LHCN-M2 (cell line): Measurements from ENCODE around the gene MASTL. TPM values are rescaled to one million over a fixed set of nuclear protein-coding genes. Genes with fewer than 3 reads are reported as not detected.
"Not testable (repeated sequence)": the region's sequence is repeated elsewhere in the genome, so short reads cannot be mapped to it uniquely, and the experiment has no call there.

Source experiments
- DNase-seq: peaks from one replicate; pipeline ENCODE4 v3.0.0-alpha.2; 2012; ENCODE audit warnings: low read depth
- polyA plus RNA-seq: library from polyadenylated mRNA; unstranded; fragments of >200 nt; gene quantifications from one replicate; pipeline ENCODE4 v1.2.1, GENCODE V29; 2012; ENCODE audit warnings: missing spikeins
- total RNA-seq: library from RNA; depleted of rRNA; stranded (reverse); fragments of >200 nt; gene quantifications from 2 replicates; pipeline ENCODE4 v1.2.3, GENCODE V29; 2014; rRNA removed

MASTL gene
- 39.6 and 43.1 TPM in 2 replicates for total RNA-seq
- 8.0 TPM for polyA plus RNA-seq

GRCh38 chr10:27155066-27155754, at the start of gene MASTL:
Gene MASTL (plus strand): TSS chr10:27155352. CDS start chr10:27155427, 75 bp downstream.
- peak; percentile 90 for DNase-seq

- no peak for DNase-seq
Measured at GRCh38 chr10:27108165-27108564, 47.0 kb upstream of the MASTL start.

DNA sequence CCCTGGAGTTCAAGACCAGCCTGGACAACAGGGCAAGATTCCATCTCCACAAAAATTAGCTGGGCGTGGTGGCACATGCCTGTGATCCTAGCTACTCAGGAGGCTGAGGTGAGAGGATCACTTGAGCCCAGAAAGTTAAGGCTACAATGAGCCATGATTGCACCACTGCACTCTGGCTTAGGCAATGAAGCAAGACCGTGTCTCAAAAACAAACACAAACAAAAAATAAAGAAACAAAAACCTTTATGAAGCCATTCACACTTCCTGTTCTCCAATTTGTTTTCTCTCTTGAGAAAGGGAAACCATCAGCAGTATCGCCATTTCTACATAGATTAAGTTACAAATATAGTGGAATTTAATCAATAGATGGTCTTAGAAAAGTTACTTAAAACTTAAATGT, 20.8 kb upstream of the MASTL start:
- DNase-seq: no peak

DNA sequence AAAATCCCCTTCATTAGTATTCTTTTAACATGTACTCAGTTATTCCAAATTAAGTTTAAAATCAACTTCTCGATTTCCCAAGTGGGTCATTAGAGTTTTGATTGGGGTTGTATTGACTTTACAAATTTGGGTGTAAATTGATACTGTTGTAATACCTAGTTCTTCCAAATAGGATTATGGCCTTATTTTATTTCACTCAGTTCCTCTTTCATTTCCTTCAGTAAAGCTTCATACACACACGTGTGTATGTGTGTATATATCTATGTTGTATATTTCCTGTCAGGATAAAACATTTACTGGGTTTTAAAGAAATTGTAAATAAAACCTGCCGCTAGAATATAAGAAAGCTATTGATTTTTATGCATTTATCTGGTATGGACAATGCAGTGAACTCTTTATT, 16.9 kb upstream of the MASTL start:
- DNase-seq: no peak

DNA sequence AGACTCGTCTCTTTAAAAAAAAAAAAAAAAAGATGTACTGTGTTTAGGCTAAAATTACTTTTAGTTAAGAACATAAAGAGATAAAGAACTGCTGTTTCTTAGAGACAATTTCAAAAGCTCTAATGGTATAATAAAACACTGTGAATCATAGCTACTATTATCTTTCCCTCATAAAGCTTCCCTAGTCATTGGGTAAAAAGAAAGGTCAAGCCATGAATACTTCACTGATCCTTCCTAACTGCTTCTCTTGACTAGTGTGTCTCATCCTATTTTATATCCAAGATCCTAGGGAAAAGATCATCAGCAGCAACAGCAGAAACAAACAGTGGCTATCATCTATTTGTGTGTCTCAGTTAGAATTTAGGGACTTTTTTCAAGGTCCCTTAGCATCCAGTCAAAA, 11.5 kb upstream of the MASTL start:
- DNase-seq: no peak

GRCh38 chr10:27145937-27146336, 9.2 kb upstream of the MASTL start:
- DNase-seq: no peak

- DNase-seq: no peak
Measured at GRCh38 chr10:27147701-27148100, 7.5 kb upstream of the MASTL start.

DNA sequence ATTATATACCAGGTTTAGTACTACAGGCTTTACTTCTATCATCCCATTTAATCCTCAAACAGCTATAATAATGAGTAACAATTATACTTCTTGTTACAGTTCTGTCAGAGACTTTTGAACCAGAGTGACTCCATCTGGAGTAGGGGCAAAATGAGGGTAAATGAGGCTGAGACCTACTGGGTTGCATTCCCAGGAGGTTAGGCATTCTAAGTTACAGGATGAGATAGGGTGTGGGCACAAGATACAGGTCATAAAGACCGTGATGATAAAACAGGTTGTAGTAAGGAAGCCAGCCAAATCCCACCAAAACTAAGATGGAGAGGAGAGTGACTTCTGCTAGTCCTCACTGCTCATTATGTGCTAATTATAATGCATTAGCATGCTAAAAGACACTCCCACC, 4.9 kb upstream of the MASTL start:
- DNase-seq: no peak

DNA sequence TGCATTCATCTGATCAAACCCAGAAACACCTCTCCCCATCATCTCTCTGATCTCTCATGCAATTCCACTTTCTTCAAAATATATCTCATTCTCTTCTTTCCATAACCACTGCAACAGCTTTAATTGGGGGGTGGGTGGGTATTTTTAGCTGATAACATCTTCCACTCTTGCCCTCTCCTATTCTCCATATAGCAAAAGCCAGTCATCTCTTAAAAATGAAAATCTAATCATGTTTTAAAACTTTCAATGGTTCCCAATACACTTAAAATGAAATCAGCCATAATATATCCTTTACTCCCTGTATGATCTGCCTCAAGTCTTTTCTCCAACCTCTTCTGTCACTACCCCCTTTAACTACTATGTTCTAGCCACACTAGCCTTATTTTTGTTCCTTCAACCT, 2.5 kb upstream of the MASTL start:
- DNase-seq: no peak

- DNase-seq: no peak
Measured at GRCh38 chr10:27153329-27153728, 1.8 kb upstream of the MASTL start.

- DNase-seq: no peak
Measured at GRCh38 chr10:27153845-27154193, 1.3 kb upstream of the MASTL start.

DNA sequence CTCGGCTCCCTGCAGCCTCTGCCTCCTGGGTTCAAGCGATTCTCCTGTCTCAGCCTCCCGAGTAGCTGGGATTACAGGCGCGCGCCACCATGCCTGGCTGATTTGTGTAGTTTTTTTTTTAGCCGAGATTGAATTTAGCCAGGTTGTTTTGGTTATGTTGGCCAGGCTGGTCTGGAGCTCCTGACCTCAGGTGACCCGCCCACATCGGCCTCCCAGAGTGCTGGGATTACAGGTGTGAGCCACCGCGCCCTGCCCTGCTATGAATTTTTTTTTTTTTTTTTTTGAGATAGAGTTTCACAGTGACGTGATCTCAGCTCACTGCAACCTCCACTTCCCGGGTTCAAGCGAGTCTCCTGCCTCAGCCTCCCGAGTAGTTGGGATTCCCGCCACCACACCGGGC, 1.4 kb downstream of the MASTL start:
- DNase-seq: not testable (repeated sequence)

DNA sequence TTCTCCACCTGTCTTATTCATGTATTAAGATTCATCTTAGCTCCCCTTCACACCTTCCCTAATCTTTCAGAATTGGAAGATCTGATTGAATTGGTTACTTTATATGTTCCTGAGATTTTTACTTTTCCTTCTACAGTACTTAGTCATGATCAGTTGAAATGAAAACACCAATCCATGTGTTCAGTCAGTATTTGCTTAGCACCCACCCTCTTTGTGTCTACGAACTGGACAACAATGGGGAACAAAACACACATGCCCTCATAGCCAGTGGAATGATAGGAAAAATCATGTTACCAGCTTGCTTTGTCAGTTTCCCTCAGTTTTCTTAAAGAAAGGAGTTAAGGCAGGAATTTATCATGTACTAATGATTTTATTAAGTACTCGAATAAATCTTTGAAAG, 2.0 kb downstream of the MASTL start:
- DNase-seq: no peak

DNA sequence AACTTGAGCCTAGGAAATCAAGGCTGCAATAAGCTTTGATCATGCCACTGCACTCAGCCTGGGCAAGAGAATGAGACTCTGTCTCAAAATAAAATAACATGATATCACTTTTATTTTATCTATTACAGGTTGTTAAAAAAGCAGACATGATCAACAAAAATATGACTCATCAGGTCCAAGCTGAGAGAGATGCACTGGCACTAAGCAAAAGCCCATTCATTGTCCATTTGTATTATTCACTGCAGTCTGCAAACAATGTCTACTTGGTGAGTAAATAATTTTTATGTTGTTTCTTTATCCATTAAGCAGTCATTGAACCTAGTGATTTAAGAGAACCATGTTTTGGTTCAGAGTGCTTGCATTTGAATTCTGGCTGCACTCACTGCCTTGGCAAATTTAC, 3.3 kb downstream of the MASTL start:
- no peak for DNase-seq

GRCh38 chr10:27169849-27170248, 14.7 kb downstream of the MASTL start:
- DNase-seq: no peak

GRCh38 chr10:27188259-27188658, 33.1 kb downstream of the MASTL start:
- DNase-seq: no peak

DNA sequence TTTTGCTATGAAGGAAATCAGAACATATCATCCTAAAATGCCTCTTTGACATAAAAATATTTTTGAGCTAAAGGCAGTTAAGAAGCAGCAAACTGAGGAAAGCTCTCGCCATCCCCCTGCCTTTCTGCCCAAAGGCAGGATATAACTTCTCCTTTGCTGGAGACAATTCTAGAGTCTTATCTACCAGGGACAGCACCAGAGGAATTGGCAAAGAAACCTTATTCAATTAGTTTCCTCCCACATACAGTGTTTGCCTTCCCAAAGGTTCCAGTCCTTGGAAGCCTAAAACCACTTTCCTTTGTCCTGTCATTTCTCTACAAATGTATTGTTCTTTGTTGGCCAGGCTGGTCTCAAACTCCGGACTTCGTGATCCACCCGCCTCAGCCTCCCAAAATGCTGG, 33.7 kb downstream of the MASTL start:
- DNase-seq: no peak

DNA sequence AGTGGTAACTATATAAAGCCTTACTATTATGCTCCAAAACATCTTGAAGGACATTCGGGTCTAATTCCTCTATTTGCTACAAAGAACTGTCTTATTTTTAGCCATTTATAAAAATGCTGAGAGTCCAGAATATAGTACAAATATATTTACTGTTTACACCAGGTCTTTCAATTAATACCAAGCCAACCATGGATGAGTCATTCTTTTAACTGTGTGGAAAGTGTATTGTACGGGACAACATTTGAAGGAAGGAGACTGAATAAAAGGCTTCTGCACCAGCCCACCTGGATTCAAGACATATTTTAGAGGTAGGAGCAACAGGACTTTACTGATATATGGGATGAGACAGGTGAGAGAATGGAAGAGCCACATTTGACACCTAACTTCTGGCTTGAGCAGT, 35.4 kb downstream of the MASTL start:
- peak; percentile 14 for DNase-seq

- DNase-seq: peak; percentile 98
Measured at GRCh38 chr10:27192284-27192683, 37.1 kb downstream of the MASTL start.

GRCh38 chr10:27197980-27198620, 42.9 kb downstream of the MASTL start:
- no peak for DNase-seq

DNA sequence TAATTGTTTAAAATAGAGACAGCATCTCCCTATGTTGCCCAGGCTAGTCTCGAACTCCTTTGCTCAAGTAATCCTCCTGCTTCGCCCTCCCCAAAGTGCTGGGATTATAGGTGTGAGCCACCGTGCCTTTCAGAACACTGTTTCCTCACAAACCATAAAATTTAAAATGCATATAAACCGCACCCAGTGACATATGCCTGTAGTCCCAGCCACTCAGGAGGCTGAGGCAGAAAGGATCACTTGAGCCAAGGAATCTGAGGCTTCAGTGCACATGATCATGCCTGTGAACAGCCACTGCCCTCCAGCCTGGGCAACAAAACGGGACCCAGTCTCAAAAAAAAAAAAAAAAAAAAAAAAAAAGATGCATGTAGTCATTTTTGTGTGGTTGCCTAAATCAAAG, 48.7 kb downstream of the MASTL start:
- no peak for DNase-seq

DNA sequence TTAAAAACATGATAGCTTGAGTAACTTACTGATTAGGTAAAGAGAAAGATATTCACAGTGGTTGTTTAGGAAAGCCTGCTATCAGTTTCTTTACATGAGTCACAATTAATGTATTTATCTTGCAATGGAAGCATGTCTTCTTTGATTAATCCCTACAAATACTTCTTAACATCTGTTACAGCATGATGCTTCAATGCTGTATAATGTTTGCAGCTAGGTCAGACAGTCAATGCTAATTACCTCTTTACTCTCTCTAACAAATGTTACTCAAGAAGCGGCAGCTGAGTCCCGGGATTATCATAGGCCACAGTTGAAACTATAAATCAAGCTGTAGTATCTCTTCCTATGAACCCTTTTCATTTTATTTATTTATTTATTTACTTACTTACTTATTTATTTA, 52.2 kb downstream of the MASTL start:
- no peak for DNase-seq

- peak; percentile 32 for DNase-seq
Measured at GRCh38 chr10:27223964-27224363, 68.8 kb downstream of the MASTL start.
